SK-N-SH (cell line): ENCODE measurements around the gene SCD5. TPM values are rescaled to one million over a fixed set of nuclear protein-coding genes. Genes with fewer than 3 reads are reported as not detected.

Experiments
- CTCF ChIA-PET: fragments of 300-600, 350-600 bp; formaldehyde crosslinking; extraction: SDS; loops from one replicate; lab custom pipeline; 2021; lab: Yijun Ruan, JAX
- POLR2A ChIA-PET: fragments of 350-600 bp; sonication (Branson Sonifier 250); formaldehyde crosslinking; extraction: SDS; loops from one replicate; lab custom pipeline; 2020; ENCODE audit warnings: antibody characterized with exemption, inconsistent platforms; lab: Yijun Ruan, JAX
- DNase-seq: peaks from one replicate; pipeline ENCODE4 v3.0.0; 2012
- H2AFZ ChIP-seq: fragments of 200-600 bp; sonication (generic); 2 replicates; pipeline ENCODE4 v1.8.1; 2016; ENCODE audit warnings: antibody characterized with exemption, mild to moderate bottlenecking, low read depth
- H3F3A ChIP-seq: fragments of 200-600 bp; sonication (generic); replicated peaks from 2 replicates; pipeline ENCODE3; 2016; ENCODE audit warnings: antibody characterized with exemption, mild to moderate bottlenecking; ENCODE audit not compliant: insufficient read depth
- H3K27ac ChIP-seq, 2 experiments: fragments of 200-500 bp in 1 of 2; fragments of 200-600 bp in 1 of 2; sonication (Bioruptor generic) in 1 of 2; sonication (generic), shearing (Covaris generic) in 1 of 2; 2 replicates each; pipeline versions ENCODE4 v1.5.1 to v1.6.1; 2014 to 2016; ENCODE audit warnings: low read depth in 2 of 2, inconsistent platforms in 1 of 2, low read length in 1 of 2, mild to moderate bottlenecking in 1 of 2, mixed read lengths in 1 of 2
- H3K27me3 ChIP-seq: fragments of 200-600 bp; sonication (generic), shearing (Covaris generic); 2 replicates; pipeline ENCODE4 v1.6.1; 2016; ENCODE audit warnings: mixed run types; ENCODE audit not compliant: insufficient read depth
- H3K36me3 ChIP-seq, 2 experiments: fragments of 200-500 bp in 1 of 2; fragments of 200-600 bp in 1 of 2; sonication (Bioruptor generic) in 1 of 2; sonication (generic) in 1 of 2; replicated peaks in 1 of 2; 2 replicates each; pipeline versions ENCODE3 to v1.5.1; 2014 to 2016; ENCODE audit warnings: low read length in 1 of 2, mild to moderate bottlenecking in 1 of 2; ENCODE audit not compliant: insufficient read depth in 2 of 2, control insufficient read depth in 1 of 2
- H3K4me1 ChIP-seq, 2 experiments: fragments of 200-500 bp in 1 of 2; fragments of 200-600 bp in 1 of 2; sonication (Bioruptor generic) in 1 of 2; sonication (generic), shearing (Covaris generic) in 1 of 2; 2 replicates each; pipeline versions ENCODE4 v1.5.1 to v1.6.1; 2014 to 2016; ENCODE audit warnings: low read depth in 1 of 2, low read length in 1 of 2, mixed run types in 1 of 2; ENCODE audit not compliant: insufficient read depth in 2 of 2, control insufficient read depth in 1 of 2
- H3K4me2 ChIP-seq: fragments of 200-600 bp; sonication (generic), shearing (Covaris generic); 2 replicates; pipeline ENCODE4 v1.6.1; 2017; ENCODE audit warnings: mixed run types
- H3K4me3 ChIP-seq, 2 experiments: fragments of 200-500 bp in 1 of 2; fragments of 200-600 bp in 1 of 2; sonication (Bioruptor generic) in 1 of 2; sonication (generic), shearing (Covaris generic) in 1 of 2; 2 replicates each; pipeline versions ENCODE4 v1.5.1 to v1.8.1; 2014 to 2016; ENCODE audit warnings: low read depth in 2 of 2, inconsistent platforms in 1 of 2, low read length in 1 of 2, mild to moderate bottlenecking in 1 of 2, mixed read lengths in 1 of 2, moderate library complexity in 1 of 2
- H3K79me2 ChIP-seq: fragments of 200-600 bp; sonication (generic); 2 replicates; pipeline ENCODE4 v1.8.1; 2017; ENCODE audit warnings: mild to moderate bottlenecking; ENCODE audit not compliant: insufficient read depth
- H3K9ac ChIP-seq: fragments of 200-600 bp; sonication (generic); 2 replicates; pipeline ENCODE4 v1.6.1; 2017; ENCODE audit warnings: mixed run types
- H3K9me2 ChIP-seq: fragments of 200-600 bp; sonication (generic); 2 replicates; pipeline ENCODE4 v1.6.1; 2017; ENCODE audit warnings: mixed run types
- H3K9me3 ChIP-seq: fragments of 200-600 bp; sonication (generic); 2 replicates; pipeline ENCODE4 v1.6.1; 2017; ENCODE audit warnings: mixed run types, mild to moderate bottlenecking, moderate library complexity
- H4K20me1 ChIP-seq: fragments of 200-600 bp; sonication (generic); 2 replicates; pipeline ENCODE4 v1.6.1; 2017; ENCODE audit warnings: mild to moderate bottlenecking, mixed run types; ENCODE audit not compliant: insufficient read depth
- ELF1 ChIP-seq: IDR thresholded peaks from 2 replicates; pipeline ENCODE4 v1.4.0; 2012
- EP300 ChIP-seq, 2 experiments: IDR thresholded peaks; 2 replicates each; pipeline versions ENCODE4 v1.4.0 to v1.6.1; 2012; ENCODE audit warnings: borderline replicate concordance in 1 of 2, low read depth in 1 of 2, low read length in 1 of 2
- EZH2phosphoT487 ChIP-seq: fragments of 200-600 bp; sonication (generic); IDR thresholded peaks from 2 replicates; pipeline ENCODE4 v1.6.1; 2017; ENCODE audit warnings: low read depth, mixed run types, mild to moderate bottlenecking, antibody characterized with exemption, moderate library complexity, borderline replicate concordance
- FOSL2 ChIP-seq: IDR thresholded peaks from 2 replicates; pipeline ENCODE4 v1.4.0; 2012; ENCODE audit warnings: low read depth, mild to moderate bottlenecking, moderate library complexity, borderline replicate concordance
- FOXJ3 ChIP-seq: sonication (generic); formaldehyde crosslinking; IDR thresholded peaks from 2 replicates; pipeline ENCODE4 v1.5.1; 2020; ENCODE audit warnings: mild to moderate bottlenecking, missing genetic modification reagents
- FOXM1 ChIP-seq: IDR thresholded peaks from 2 replicates; pipeline ENCODE4 v1.4.0; 2012; ENCODE audit warnings: low read depth, mild to moderate bottlenecking
- GATA2 ChIP-seq: sonication (generic); formaldehyde crosslinking; IDR thresholded peaks from 2 replicates; pipeline ENCODE4 v1.5.0; 2020; ENCODE audit warnings: mild to moderate bottlenecking, missing genetic modification reagents
- IRF3 ChIP-seq: fragments of 150-350 bp; IDR thresholded peaks from 2 replicates; pipeline ENCODE4 v1.6.1; 2016; ENCODE audit warnings: mild to moderate bottlenecking, low read depth, low read length
- JUND ChIP-seq: IDR thresholded peaks from 2 replicates; pipeline ENCODE4 v1.4.0; 2012
- MEF2A ChIP-seq: IDR thresholded peaks from 2 replicates; pipeline ENCODE4 v1.4.0; 2012; ENCODE audit warnings: low read depth, borderline replicate concordance
- NFIC ChIP-seq: IDR thresholded peaks from 2 replicates; pipeline ENCODE4 v1.4.0; 2012; ENCODE audit warnings: borderline replicate concordance
- NRF1 ChIP-seq: IDR thresholded peaks from 2 replicates; pipeline ENCODE4 v1.6.1; 2012; ENCODE audit warnings: low read depth, mild to moderate bottlenecking, low read length
- RCOR1 ChIP-seq: fragments of 150-350 bp; IDR thresholded peaks from 2 replicates; pipeline ENCODE4 v1.6.1; 2017; ENCODE audit warnings: antibody characterized with exemption, low read length
- SIN3A ChIP-seq: IDR thresholded peaks from 2 replicates; pipeline ENCODE4 v1.6.1; 2012; ENCODE audit warnings: low read depth, mild to moderate bottlenecking, low read length, moderate library complexity, borderline replicate concordance
- SMC3 ChIP-seq: IDR thresholded peaks from 2 replicates; pipeline ENCODE4 v1.6.1; 2012; ENCODE audit warnings: low read depth, low read length, improper control_type of control experiment
- TCF12 ChIP-seq: IDR thresholded peaks from 2 replicates; pipeline ENCODE4 v1.4.0; 2012
- TEAD4 ChIP-seq: IDR thresholded peaks from 2 replicates; pipeline ENCODE4 v1.4.0; 2012; ENCODE audit warnings: mild to moderate bottlenecking, borderline replicate concordance; ENCODE audit not compliant: insufficient read depth
- USF1 ChIP-seq: IDR thresholded peaks from 2 replicates; pipeline ENCODE4 v1.4.0; 2012; ENCODE audit warnings: low read depth, borderline replicate concordance
- WGBS: methylation state at CpG from one replicate; pipeline ENCODE4 v1.1.6; 2017; ENCODE audit warnings: low lambda C conversion rate; 5-methylcytosine and 5-hydroxymethylcytosine counted together
- polyA plus RNA-seq, 3 experiments: library from polyadenylated mRNA; depleted of rRNA; stranded (reverse); fragments of >200 nt; gene quantifications; 2 replicates each; pipeline ENCODE4 v1.2.3, GENCODE V29; 2012

Gene SCD5
- polyA plus RNA-seq, 1 of the 3 experiments (the other 2 are of a cell fraction): 23.7 TPM

GRCh38 chr4:82687531-82687930 lies 111.1 kb downstream of the SCD5 start:
- H3F3A ChIP-seq: no peaks in the 10 kb centered on the region
- H3K27ac ChIP-seq: no peak overlapping the region
- no peaks in the 10 kb centered on the region; a peak in 1 of 4 replicates for H3K4me1 ChIP-seq
- POLR2A ChIA-PET: no interaction called here
- TF ChIP-seq TCF12 (no peak), RCOR1 (no peak), MEF2A (no peak), IRF3 (no peak), EZH2phosphoT487 (no peak), TEAD4 (no peak), FOXJ3 (CRISPR knock-in tag) (no peak), GATA2 (CRISPR knock-in tag) (no peak), EP300 (IDR thresholded peaks at IDR 0.05; ENCODE audit: borderline replicate concordance in 1 of 2, low read depth in 1 of 2, low read length in 1 of 2) (no peak), SMC3 (no peak), FOXM1 (no peak), FOSL2 (no peak), SIN3A (no peak)
- no peaks in the 10 kb centered on the region for H3K9me2 ChIP-seq
- H3K9me3 ChIP-seq: no peaks in the 10 kb centered on the region
- WGBS: 96% methylated on average over 6 of the region's 6 CpGs
- CTCF ChIA-PET: interaction anchor here (0.7 kb wide), 1 partner anchor 51 kb away, joined by 3 read pairs; no protein-coding TSS in a partner anchor
- no peaks in the 10 kb centered on the region for H3K27me3 ChIP-seq
- H3K9ac ChIP-seq: no peak overlapping the region
- no peaks in the 10 kb centered on the region for H4K20me1 ChIP-seq
- no peak overlapping the region for H2AFZ ChIP-seq
- no peak for DNase-seq
- no peaks in the 10 kb centered on the region for H3K36me3 ChIP-seq
- no peak overlapping the region for H3K4me2 ChIP-seq
- no peak overlapping the region for H3K4me3 ChIP-seq
- no peaks in the 10 kb centered on the region for H3K79me2 ChIP-seq

GRCh38 chr4:82681754-82682153 lies 116.8 kb downstream of the SCD5 start:
- CTCF ChIA-PET: no interaction called here
- peaks cover 9 to 11% of the 10 kb centered on the region in 2 experiments for H3K36me3 ChIP-seq
- no peak for DNase-seq

More at GRCh38 chr4:82681754-82682153, 116.8 kb downstream of the SCD5 start:
- 93% methylated on average over 1 of the region's 1 CpG for WGBS
- Histone ChIP-seq H4K20me1 (no peaks in the 10 kb centered on the region), H2AFZ (no peak overlapping the region), H3F3A (no peaks in the 10 kb centered on the region), H3K27ac (no peak overlapping the region), H3K4me1 (no peaks in the 10 kb centered on the region), H3K4me2 (no peak overlapping the region), H3K9ac (no peak overlapping the region), H3K79me2 (no peaks in the 10 kb centered on the region), H3K9me3 (no peaks in the 10 kb centered on the region), H3K27me3 (no peaks in the 10 kb centered on the region), H3K9me2 (no peaks in the 10 kb centered on the region), H3K4me3 (no peak overlapping the region)
- POLR2A ChIA-PET: no interaction called here
- TF ChIP-seq SIN3A (no peak), NRF1 (no peak), NFIC (no peak), FOXJ3 (CRISPR knock-in tag) (no peak), JUND (no peak), USF1 (no peak), ELF1 (no peak)
